ENCODE data around the gene PRDM5. TPM values are rescaled to one million over a fixed set of nuclear protein-coding genes. Genes with fewer than 3 reads are reported as not detected.

PRDM5 gene
- polyA plus RNA-seq, 1 donor from 2014 or later, result 1.6 TPM

- Histone ChIP-seq H3K9me3 (ENCODE audit: low read length) (no peaks in the 10 kb centered on the region), H2AFZ (ENCODE audit: low read depth, low read length) (no peak overlapping the region), H3K9ac (ENCODE audit: low read length) (no peak overlapping the region), H3K9me2 (ENCODE audit: insufficient read depth, low read length) (no peaks in the 10 kb centered on the region), H3K27me3 (ENCODE audit: insufficient read depth, low read depth, low read length) (no peaks in the 10 kb centered on the region), H3K4me2 (ENCODE audit: low read length) (no peak overlapping the region), H4K20me1 (ENCODE audit: insufficient read depth) (no peaks in the 10 kb centered on the region), H3K4me3 (ENCODE audit: low read length) (no peak overlapping the region), H3F3A (ENCODE audit: insufficient read depth, low read length, poor library complexity, severe bottlenecking) (no peaks in the 10 kb centered on the region), H3K27ac (ENCODE audit: low read length) (no peak overlapping the region), H3K79me2 (replicated peaks; ENCODE audit: insufficient read depth, low read length) (no peaks in the 10 kb centered on the region), H3K36me3 (ENCODE audit: insufficient read depth, low read length) (no peaks in the 10 kb centered on the region)
- TF ChIP-seq POLR2AphosphoS5 (IDR thresholded peaks at IDR 0.05) (peak; percentile 13), CTCF (IDR thresholded peaks at IDR 0.05; ENCODE audit: poor library complexity, severe bottlenecking) (no peak)
Measured at GRCh38 chr4:120842031-120842430, 80.5 kb downstream of the PRDM5 start.

GRCh38 chr4:120841580-120841979 is 80.9 kb downstream of the PRDM5 start:
- TF ChIP-seq EZH2 (IDR thresholded peaks at IDR 0.05; ENCODE audit: borderline replicate concordance, insufficient read depth, low read length, poor library complexity, severe bottlenecking) (no peak), EP300 (conservative IDR thresholded peaks at IDR 0.05; ENCODE audit: poor library complexity, severe bottlenecking) (no peak), RAD21 (conservative IDR thresholded peaks at IDR 0.05) (no peak), REST (IDR thresholded peaks at IDR 0.05; ENCODE audit: borderline replicate concordance) (no peak), MXI1 (conservative IDR thresholded peaks at IDR 0.05; ENCODE audit: poor library complexity, severe bottlenecking) (no peak), TAF1 (IDR thresholded peaks at IDR 0.05; ENCODE audit: low read depth) (no peak), POLR2AphosphoS5 (IDR thresholded peaks at IDR 0.05) (no peak), CTCF (IDR thresholded peaks at IDR 0.05; ENCODE audit: poor library complexity, severe bottlenecking) (no peak), SMC3 (conservative IDR thresholded peaks at IDR 0.05; ENCODE audit: poor library complexity) (no peak)
- H3K79me2 ChIP-seq (replicated peaks; ENCODE audit: insufficient read depth, low read length), result no peaks in the 10 kb centered on the region
- H3K27ac ChIP-seq (ENCODE audit: low read length), result no peak overlapping the region
- no peaks in the 10 kb centered on the region for H3K27me3 ChIP-seq (ENCODE audit: insufficient read depth, low read depth, low read length)
- H3F3A ChIP-seq (ENCODE audit: insufficient read depth, low read length, poor library complexity, severe bottlenecking), result no peaks in the 10 kb centered on the region
- no peak overlapping the region for H3K4me3 ChIP-seq (ENCODE audit: low read length)
- H3K9ac ChIP-seq (ENCODE audit: low read length), result no peak overlapping the region
- no peaks in the 10 kb centered on the region for H3K9me2 ChIP-seq (ENCODE audit: insufficient read depth, low read length)
- H2AFZ ChIP-seq (ENCODE audit: low read depth, low read length), result no peak overlapping the region
- H3K4me2 ChIP-seq (ENCODE audit: low read length), result no peak overlapping the region
- H4K20me1 ChIP-seq (ENCODE audit: insufficient read depth), result no peaks in the 10 kb centered on the region
- no peaks in the 10 kb centered on the region for H3K9me3 ChIP-seq (ENCODE audit: low read length)
- no peaks in the 10 kb centered on the region for H3K36me3 ChIP-seq (ENCODE audit: insufficient read depth, low read length)
